Activated T-cell treated with anti-CD3 and anti-CD28 coated beads, Interleukin-2, amount 50 U/mL, for 1 hour (primary cell): ENCODE data around the gene NABP1.

Experiments
- DNase-seq: peaks from one replicate; pipeline ENCODE4 v3.0.0-alpha.2; 2020

The NABP1 gene

DNA sequence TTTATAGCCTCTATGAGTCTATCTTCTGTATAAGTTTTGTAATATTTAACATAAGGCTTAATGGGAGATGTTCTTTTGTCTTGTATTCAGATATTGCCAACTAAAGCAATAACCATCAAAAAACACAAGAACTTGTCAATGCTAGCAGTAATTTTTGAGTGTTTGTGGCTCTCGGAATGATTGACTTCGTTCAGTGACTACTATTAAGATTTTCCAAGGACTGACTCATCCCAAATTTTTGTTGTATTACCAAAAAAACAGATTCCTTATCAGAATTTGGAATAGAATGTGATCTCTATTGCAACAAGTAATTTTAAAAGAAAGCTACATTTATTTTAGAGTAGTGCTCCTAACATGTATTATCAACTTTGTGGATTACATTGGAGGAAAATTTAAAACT, 8.1 kb downstream of the NABP1 start:
- no peak for DNase-seq

- DNase-seq = no peak
Measured at GRCh38 chr2:191686729-191687128, 8.8 kb downstream of the NABP1 start.

DNA sequence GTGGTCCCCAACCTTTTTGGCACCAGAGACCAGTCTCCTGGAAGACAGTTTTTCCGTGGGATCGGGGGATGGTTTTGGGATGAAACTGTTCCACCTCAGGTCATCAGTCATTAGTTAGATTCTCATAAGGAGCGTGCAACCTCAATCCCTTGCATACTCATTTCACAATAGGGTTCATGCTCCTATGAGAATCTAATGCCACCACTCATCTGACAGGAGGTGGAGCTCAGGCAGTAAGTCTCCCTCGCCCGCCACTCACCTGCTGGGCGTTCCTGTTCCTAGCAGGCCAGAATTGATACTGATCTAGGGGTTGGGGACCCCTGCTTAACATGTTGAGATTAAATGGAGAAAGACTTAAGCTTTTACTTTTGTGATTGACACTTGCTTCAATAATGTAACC, 9.9 kb downstream of the NABP1 start:
- no peak for DNase-seq

- no peak for DNase-seq
Measured at GRCh38 chr2:191688934-191689695, 11.2 kb downstream of the NABP1 start.

DNA sequence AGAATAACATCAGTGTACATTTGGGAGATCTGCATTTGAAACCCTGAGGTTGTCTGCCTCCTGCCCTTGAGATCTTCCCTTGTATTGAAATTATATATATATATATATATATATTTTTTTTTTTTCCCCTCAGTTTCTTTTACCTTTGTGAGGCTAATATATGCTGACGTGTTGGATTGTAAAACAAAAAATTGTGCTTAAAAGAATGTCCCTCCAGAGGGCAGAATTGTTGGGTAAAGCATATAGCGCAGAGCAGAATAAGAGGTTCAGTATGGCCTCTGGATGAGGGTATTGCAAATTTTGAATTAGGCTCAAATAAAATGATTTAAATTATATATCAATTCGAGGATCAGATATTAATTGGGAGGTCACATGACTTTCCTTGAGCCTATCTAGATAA, 12.4 kb downstream of the NABP1 start:
- no peak for DNase-seq

- no peak for DNase-seq
Measured at GRCh38 chr2:191691016-191691735, 13.2 kb downstream of the NABP1 start.

DNA sequence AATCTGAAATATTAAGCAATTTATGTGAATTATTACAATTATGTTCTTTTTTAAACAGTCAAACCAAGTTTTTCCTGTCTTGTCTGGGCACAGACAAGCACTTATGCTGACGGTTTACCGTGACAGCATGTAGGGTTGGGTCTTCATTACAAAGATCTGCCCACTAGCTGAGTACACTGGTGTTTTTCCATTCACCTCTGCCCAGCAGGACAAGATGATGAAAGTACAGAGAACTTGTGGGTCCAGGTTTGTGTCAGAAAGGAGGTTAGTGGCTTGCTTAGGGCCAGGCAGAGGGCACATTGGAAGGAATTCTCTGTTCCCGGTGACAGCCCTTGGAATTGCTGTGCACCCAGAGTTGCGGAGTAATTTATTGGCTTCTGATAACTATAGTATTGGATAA, 14.0 kb downstream of the NABP1 start:
- no peak for DNase-seq

DNA sequence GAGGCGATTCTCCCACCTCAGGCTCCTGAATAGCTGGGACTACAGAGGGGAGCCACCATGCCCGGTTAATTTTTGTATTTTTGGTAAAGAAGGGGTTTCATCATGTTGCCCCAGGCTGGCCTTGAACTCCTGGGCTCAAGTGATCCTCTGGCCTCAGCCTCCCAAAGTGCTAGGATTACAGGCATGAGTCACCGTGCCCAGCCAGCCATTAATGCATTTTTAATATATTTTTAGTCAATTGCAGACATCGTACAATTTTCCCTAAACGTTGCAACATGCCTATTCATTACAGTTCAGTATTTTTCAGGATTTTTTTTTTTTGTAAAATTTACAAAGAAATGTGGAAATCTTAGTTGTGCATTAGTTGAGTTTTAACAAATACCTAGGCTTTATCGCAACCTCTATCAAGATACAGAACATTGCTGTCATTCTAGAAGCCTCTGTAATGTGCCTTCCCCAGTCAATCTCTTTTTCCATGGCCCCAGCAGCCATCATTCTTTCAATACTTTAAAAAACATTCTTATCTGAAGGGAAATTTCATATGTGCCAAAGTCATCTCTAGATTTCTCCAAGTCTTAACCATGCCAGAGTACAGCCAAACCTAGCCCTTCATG, 14.7 kb downstream of the NABP1 start:
- DNase-seq = no peak

- no peak for DNase-seq
Measured at GRCh38 chr2:191693166-191693565, 15.2 kb downstream of the NABP1 start.

DNA sequence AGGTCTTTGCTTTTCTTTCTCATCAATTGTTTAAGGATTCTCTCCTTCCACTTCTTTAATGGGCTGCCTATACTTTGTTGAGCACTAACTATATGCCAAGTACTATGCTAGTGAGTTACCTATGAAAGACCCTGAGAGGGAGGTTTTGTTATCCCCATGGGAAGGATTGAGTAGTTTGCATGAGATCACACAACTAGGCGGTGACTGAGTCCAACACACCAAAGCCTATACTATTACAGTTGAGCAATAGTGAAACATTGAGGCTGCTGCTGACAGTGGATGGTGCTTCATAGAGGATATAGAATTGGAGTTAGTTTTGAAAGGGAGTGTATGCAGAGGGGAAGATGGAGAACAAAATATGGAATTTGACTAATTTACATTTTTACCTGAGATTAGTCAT, 15.8 kb downstream of the NABP1 start:
- no peak for DNase-seq

GRCh38 chr2:191696001-191696400, 18.1 kb downstream of the NABP1 start:
- no peak for DNase-seq

- no peak for DNase-seq
Measured at GRCh38 chr2:191696966-191697365, 19.0 kb downstream of the NABP1 start.

GRCh38 chr2:191697870-191698269, 19.9 kb downstream of the NABP1 start:
- no peak for DNase-seq

DNA sequence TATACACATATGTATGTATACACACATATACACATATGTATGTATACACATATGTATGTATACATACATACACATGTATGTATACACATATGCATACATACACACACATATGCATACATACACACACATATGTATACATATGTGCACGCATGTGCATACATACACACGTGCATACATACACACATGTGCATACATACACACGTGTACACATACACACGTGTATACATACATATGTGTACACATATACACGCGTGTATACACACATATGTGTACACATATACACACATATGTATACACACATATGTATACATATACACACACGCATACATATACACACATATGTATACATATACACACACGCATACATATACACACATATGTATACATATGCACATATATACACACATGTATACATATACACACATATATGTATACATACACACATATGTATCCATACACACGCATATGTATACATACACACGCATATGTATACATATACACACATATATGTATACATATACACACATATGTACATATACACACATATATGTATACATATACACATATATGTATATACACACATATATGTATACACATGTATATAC, 21.5 kb downstream of the NABP1 start:
- no peak for DNase-seq

DNA sequence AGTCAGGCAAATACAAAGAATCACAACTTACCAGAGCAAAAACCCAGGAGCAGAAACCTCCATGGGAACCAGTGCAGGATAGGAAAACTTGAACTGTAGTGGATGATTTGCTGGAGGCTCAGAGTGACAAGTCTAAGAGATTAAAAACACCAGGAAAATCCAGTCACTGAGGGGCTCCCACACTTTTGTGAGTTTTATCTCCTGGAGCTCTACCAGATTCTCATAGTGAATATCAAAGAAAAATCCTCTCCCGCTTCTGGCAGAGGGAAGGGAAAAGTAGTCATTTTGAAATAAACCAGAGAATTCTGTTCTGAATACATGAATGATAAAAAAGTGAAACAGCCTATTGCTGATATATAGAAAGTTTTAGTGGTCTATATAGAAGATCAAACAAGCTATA, 23.1 kb downstream of the NABP1 start:
- no peak for DNase-seq

DNA sequence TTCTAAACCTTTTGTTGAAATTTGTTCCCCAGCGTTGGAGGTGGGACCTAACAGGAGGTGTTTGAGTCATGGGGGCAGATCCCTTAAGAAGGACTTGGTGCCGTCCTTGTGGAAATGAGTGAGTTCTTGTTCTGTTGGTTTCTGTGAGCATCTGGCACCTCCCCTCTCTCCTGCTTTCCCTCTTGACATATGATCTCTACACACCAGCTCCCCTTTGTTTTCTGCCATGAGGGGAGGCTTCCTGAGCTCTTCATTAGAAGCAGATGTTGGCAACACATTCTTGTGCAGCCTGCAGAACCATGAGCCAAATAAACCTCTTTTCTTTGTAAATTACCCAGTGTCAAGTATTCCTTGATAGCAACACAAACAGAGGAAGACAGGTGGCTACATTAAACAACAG, 23.8 kb downstream of the NABP1 start:
- DNase-seq = no peak

GRCh38 chr2:191703079-191703725, 25.3 kb downstream of the NABP1 start:
- no peak for DNase-seq

DNA sequence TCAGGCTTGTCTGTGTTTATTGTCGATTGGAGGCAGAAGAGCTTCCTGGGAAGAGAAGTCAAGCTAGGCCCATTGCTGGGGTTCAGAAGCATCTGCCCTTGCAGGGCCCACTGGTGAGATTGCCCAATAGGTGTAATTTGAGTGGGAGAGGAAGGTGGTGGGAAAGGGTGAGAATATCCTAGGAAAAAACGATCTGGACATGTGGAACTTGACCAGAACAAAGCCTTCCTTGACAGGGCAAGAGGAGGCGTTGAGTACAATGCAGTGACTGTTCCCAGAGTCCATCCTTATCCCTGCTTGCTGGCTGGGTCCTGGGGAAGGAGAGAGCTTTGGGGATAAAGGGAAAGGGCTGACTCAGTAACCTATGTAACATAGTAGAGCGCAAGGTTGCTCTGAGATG, 27.1 kb downstream of the NABP1 start:
- DNase-seq = no peak

DNA sequence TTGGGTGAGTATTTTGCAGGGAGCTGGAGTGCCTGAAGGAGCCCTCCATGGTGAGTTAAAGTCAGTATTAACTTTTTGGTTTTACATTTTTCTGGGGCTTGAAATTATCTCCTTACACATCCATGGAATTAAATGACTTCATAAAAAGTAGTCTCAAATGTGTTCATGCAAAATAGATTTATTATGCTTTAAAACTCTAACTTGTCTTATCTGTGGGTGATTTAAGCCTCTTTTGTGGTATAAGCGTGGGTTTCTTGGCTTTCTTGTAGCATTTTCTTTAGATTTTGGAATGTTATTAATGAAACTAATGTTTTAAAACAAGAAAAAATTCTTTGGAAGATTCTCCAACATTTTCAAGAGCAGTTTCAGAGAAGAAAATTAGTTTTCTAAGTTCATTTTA, 27.8 kb downstream of the NABP1 start:
- no peak for DNase-seq

GRCh38 chr2:191706791-191707190, 28.9 kb downstream of the NABP1 start:
- DNase-seq = no peak

DNA sequence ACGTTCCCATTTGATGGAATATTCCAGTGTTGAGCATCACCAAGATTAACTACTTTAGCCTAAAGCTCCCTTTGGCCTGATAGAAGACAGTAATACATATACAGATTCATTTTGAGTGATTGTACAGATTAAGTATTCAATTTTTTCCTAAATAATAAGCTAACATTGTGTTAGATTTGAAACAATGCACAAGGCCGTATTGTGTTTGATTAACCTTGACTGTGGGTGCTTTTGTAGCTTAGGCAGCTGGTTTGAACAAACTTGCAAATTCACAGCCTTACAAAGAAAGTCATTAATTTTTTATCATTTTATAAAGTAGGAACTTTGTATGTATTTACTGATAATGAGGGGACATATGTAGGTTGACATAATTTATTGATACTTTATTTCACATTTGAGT, 29.6 kb downstream of the NABP1 start:
- DNase-seq = no peak

DNA sequence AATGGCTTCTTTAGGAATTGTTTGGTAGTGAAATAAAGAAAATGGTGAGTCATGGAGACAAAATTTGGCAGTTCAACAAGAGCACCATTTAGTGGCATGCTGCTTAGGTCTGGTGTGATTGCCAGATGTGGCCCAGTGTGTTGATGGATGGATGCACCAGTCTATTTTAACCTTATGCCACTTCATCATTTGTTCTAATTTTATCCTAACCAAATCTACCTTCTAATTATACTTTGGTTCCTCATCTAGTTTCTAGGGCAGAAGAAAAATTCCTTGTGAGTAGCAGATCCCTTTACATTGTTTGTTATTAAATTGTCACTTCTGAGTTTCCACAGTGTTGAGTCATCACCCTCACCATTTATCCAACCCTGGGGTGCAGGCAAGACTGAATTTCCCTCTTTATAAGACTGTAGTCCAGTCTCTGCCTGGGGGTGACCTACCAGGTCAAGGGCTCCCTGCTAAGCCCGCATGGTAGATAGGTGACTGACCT, 32.5 kb downstream of the NABP1 start:
- DNase-seq = no peak

- DNase-seq = no peak
Measured at GRCh38 chr2:191711621-191712020, 33.7 kb downstream of the NABP1 start.
